Measurements from ENCODE around the gene NRSN2. TPM values are rescaled to one million over a fixed set of nuclear protein-coding genes. Genes with fewer than 3 reads are reported as not detected.

The NRSN2 gene
- total RNA-seq, 1 experiment from 2014 or later: 22.7 TPM

- Histone ChIP-seq H3K4me1 (ENCODE audit: insufficient read depth, low read length) (no peaks in the 10 kb centered on the region), H3K79me2 (ENCODE audit: insufficient read depth, low read length) (no peaks in the 10 kb centered on the region), H2BK120ac (ENCODE audit: low read depth, low read length, poor library complexity, severe bottlenecking) (no peak overlapping the region), H4K91ac (ENCODE audit: insufficient read length, low read depth, low read length) (no peak overlapping the region), H3K18ac (ENCODE audit: insufficient read length, low read depth, low read length) (peak overlapping the region; percentile 50), H2AFZ (ENCODE audit: low read length) (no peak overlapping the region), H3K79me1 (ENCODE audit: insufficient read depth, low read depth, low read length, poor library complexity, severe bottlenecking) (no peaks in the 10 kb centered on the region), H3K23ac (ENCODE audit: insufficient read length, low read depth, low read length) (no peak overlapping the region), H3K23me2 (ENCODE audit: insufficient read length, low read depth, low read length, poor library complexity, severe bottlenecking) (no peaks in the 10 kb centered on the region), H2BK15ac (ENCODE audit: low read depth, low read length) (no peak overlapping the region), H3K4me2 (ENCODE audit: insufficient read depth, insufficient read length, low read length) (no peak overlapping the region), H2BK20ac (ENCODE audit: low read depth, low read length, poor library complexity, severe bottlenecking) (no peak overlapping the region), H3K56ac (ENCODE audit: insufficient read length, low read depth, low read length) (no peak overlapping the region), H3K27ac (ENCODE audit: insufficient read length, low read depth, low read length) (no peak overlapping the region), H2AK5ac (ENCODE audit: insufficient read length, low read length) (no peak overlapping the region), H4K20me1 (ENCODE audit: control insufficient read depth, insufficient read depth, insufficient read length) (peaks cover 3% of the 10 kb centered on the region), H3T11ph (ENCODE audit: low read length) (no peak overlapping the region), H3K27me3 (ENCODE audit: insufficient read depth, low read length) (no peaks in the 10 kb centered on the region), H3K4ac (ENCODE audit: low read depth, low read length) (no peak overlapping the region), H2BK5ac (ENCODE audit: insufficient read length, low read length) (no peak overlapping the region), H3K9ac (ENCODE audit: extremely low read depth, insufficient read length, low read length) (no peak overlapping the region), H4K8ac (replicated peaks; ENCODE audit: insufficient read length, low read depth, low read length) (no peak overlapping the region), H2BK12ac (ENCODE audit: insufficient read length, low read depth, low read length) (no peak overlapping the region), H3K9me3 (ENCODE audit: control insufficient read depth, low read depth, low read length) (no peaks in the 10 kb centered on the region), H4K5ac (ENCODE audit: insufficient read length, low read depth, low read length) (no peak overlapping the region), H3K14ac (ENCODE audit: insufficient read depth, low read length) (no peak overlapping the region)
- Mint-ChIP-seq H3K27ac (peak overlapping the region in 1 of 3 experiments; percentile 89; a peak in 2 of 7 replicates), H3K4me1 (peaks cover 9 to 12% of the 10 kb centered on the region in 2 experiments; a peak in 3 of 4 replicates), H3K9me3 (no peaks in the 10 kb centered on the region), H3K4me3 (no peak overlapping the region), H3K36me3 (ENCODE audit: insufficient read depth in 1 of 3, low read depth in 3 of 3) (no peaks in the 10 kb centered on the region), H3K27me3 (ENCODE audit: low read depth) (peaks cover 9% of the 10 kb centered on the region)
- WGBS (ENCODE audit: extremely low coverage, insufficient read length, low lambda C conversion rate): no CpG with 5 or more reads among the region's 7 CpGs
- no peak for DNase-seq
- TF ChIP-seq, protein P1, sequence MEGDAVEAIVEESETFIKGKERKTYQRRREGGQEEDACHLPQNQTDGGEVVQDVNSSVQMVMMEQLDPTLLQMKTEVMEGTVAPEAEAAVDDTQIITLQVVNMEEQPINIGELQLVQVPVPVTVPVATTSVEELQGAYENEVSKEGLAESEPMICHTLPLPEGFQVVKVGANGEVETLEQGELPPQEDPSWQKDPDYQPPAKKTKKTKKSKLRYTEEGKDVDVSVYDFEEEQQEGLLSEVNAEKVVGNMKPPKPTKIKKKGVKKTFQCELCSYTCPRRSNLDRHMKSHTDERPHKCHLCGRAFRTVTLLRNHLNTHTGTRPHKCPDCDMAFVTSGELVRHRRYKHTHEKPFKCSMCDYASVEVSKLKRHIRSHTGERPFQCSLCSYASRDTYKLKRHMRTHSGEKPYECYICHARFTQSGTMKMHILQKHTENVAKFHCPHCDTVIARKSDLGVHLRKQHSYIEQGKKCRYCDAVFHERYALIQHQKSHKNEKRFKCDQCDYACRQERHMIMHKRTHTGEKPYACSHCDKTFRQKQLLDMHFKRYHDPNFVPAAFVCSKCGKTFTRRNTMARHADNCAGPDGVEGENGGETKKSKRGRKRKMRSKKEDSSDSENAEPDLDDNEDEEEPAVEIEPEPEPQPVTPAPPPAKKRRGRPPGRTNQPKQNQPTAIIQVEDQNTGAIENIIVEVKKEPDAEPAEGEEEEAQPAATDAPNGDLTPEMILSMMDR (conservative IDR thresholded peaks at IDR 0.05): no peak
Measured at GRCh38 chr20:370977-371754, 24.3 kb downstream of the NRSN2 start.
